Gastroesophageal sphincter (tissue), 3 donors: ENCODE data around the gene TBC1D13.

Experiments used
- EP300 ChIP-seq: sonication (generic); formaldehyde crosslinking; IDR thresholded peaks from one replicate; pipeline ENCODE4 v1.6.1; 2017; ENCODE audit warnings: antibody characterized with exemption, mild to moderate bottlenecking
- POLR2A ChIP-seq, 2 donors: fragments of 450-650 bp; IDR thresholded peaks; one replicate each; pipeline ENCODE4 v1.6.1; 2017; ENCODE audit warnings: antibody characterized with exemption in 2 of 2, mild to moderate bottlenecking in 2 of 2, moderate library complexity in 1 of 2
- TF ChIP-seq, protein P1 (sequence below), 4 experiments: fragments of 200-600 bp in 2 of 4; fragments of 450-650 bp in 2 of 4; sonication (generic) in 1 of 4; IDR thresholded peaks; one replicate each; pipeline ENCODE4 v1.5.1; 2017 to 2019; ENCODE audit warnings: antibody characterized with exemption in 4 of 4, mild to moderate bottlenecking in 2 of 4, moderate library complexity in 2 of 4

- TF ChIP-seq, protein P1, sequence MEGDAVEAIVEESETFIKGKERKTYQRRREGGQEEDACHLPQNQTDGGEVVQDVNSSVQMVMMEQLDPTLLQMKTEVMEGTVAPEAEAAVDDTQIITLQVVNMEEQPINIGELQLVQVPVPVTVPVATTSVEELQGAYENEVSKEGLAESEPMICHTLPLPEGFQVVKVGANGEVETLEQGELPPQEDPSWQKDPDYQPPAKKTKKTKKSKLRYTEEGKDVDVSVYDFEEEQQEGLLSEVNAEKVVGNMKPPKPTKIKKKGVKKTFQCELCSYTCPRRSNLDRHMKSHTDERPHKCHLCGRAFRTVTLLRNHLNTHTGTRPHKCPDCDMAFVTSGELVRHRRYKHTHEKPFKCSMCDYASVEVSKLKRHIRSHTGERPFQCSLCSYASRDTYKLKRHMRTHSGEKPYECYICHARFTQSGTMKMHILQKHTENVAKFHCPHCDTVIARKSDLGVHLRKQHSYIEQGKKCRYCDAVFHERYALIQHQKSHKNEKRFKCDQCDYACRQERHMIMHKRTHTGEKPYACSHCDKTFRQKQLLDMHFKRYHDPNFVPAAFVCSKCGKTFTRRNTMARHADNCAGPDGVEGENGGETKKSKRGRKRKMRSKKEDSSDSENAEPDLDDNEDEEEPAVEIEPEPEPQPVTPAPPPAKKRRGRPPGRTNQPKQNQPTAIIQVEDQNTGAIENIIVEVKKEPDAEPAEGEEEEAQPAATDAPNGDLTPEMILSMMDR (IDR thresholded peaks at IDR 0.05): no peak
- no peak for TF ChIP-seq EP300
- no peak for TF ChIP-seq POLR2A (IDR thresholded peaks at IDR 0.05)
Observed at GRCh38 chr9:128792134-128792533, 5.1 kb downstream of the TBC1D13 start.
